A549 (cell line): ENCODE measurements around the gene PPL. TPM values are rescaled to one million over a fixed set of nuclear protein-coding genes. Genes with fewer than 3 reads are reported as not detected.

ENCODE experiments used
- ATAC-seq, 2 experiments: fragments of 200-7000 bp in 1 of 2; fragments of >200 bp in 1 of 2; cut with Nextera tagmentation in 1 of 2; cut with Tn5 transposase in 1 of 2; 3 replicates each; pipeline versions ENCODE4 v1.8.0 to v1.9.1; 2018 to 2020; ENCODE audit warnings: mild to moderate bottlenecking in 1 of 2, moderate library complexity in 1 of 2
- CTCF ChIA-PET: fragments of 300-600 bp; sonication (Branson Sonifier 250); formaldehyde crosslinking; extraction: SDS; loops from one replicate; lab custom pipeline; 2021; ENCODE audit warnings: antibody characterized with exemption, inconsistent platforms; lab: Yijun Ruan, JAX
- POLR2A ChIA-PET: fragments of 350-600 bp; formaldehyde crosslinking; extraction: SDS; loops from one replicate; lab custom pipeline; 2021; ENCODE audit warnings: antibody characterized with exemption, inconsistent platforms; lab: Yijun Ruan, JAX
- DNase-seq, 2 experiments: peaks; one replicate each; pipeline versions ENCODE4 v3.0.0 to v3.0.0-alpha.2; 2011 to 2016; ENCODE audit warnings: low read depth in 1 of 2, low spot score in 1 of 2
- FAIRE-seq: peaks from 2 replicates; lab custom pipeline; 2011; peaks lifted over from hg19 to GRCh38; lab: Jason Lieb, UNC
- H3K27ac ChIP-seq, 2 experiments: fragments of >200 bp; sonication (Bioruptor Twin); formaldehyde crosslinking; 3 replicates each; pipeline ENCODE4 v1.5.1; 2016 to 2017
- H3K4me1 ChIP-seq: fragments of >200 bp; sonication (Bioruptor Twin); formaldehyde crosslinking; 3 replicates; pipeline ENCODE4 v1.6.1; 2016
- H3K4me2 ChIP-seq: fragments of >200 bp; sonication (Bioruptor Twin); formaldehyde crosslinking; 3 replicates; pipeline ENCODE4 v1.6.1; 2016
- H3K4me3 ChIP-seq: fragments of >200 bp; sonication (Bioruptor Twin); formaldehyde crosslinking; 3 replicates; pipeline ENCODE4 v1.5.1; 2016
- H3K9me3 ChIP-seq: fragments of >200 bp; sonication (Bioruptor Twin); formaldehyde crosslinking; 3 replicates; pipeline ENCODE4 v1.6.1; 2016
- CHD4 ChIP-seq: fragments of 200-600 bp; sonication (generic); IDR thresholded peaks from 2 replicates; pipeline ENCODE4 v1.6.1; 2016; ENCODE audit warnings: antibody characterized with exemption, mild to moderate bottlenecking, borderline replicate concordance
- EHMT2 ChIP-seq: fragments of 200-600 bp; sonication (generic); IDR thresholded peaks from 2 replicates; pipeline ENCODE4 v1.6.1; 2016; ENCODE audit warnings: antibody characterized with exemption, low read depth, mild to moderate bottlenecking, moderate library complexity
- ESRRA ChIP-seq: fragments of 150-350 bp; IDR thresholded peaks from 2 replicates; pipeline ENCODE4 v1.6.1; 2014; ENCODE audit warnings: mild to moderate bottlenecking, low read length, borderline replicate concordance
- FOSL2 ChIP-seq, 2 experiments: fragments of 450-650 bp in 1 of 2; fragments of >200 bp in 1 of 2; sonication (Bioruptor Twin) in 1 of 2; formaldehyde crosslinking; IDR thresholded peaks; 2 replicates each; pipeline versions ENCODE4 v1.5.0 to v1.6.1; 2016 to 2020; ENCODE audit warnings: mild to moderate bottlenecking in 1 of 2, moderate library complexity in 1 of 2
- JUN ChIP-seq, 2 experiments: fragments of >200 bp; sonication (Bioruptor Twin); formaldehyde crosslinking; IDR thresholded peaks; 2 replicates in 1 of 2; 3 replicates in 1 of 2; pipeline ENCODE4 v1.6.1; 2016 to 2017
- JUNB ChIP-seq: fragments of >200 bp; sonication (Bioruptor Twin); formaldehyde crosslinking; IDR thresholded peaks from 2 replicates; pipeline ENCODE4 v1.6.1; 2016
- NFE2L2 ChIP-seq: fragments of 150-350 bp; conservative IDR thresholded peaks from 2 replicates; pipeline ENCODE4 v1.6.1; 2014; ENCODE audit warnings: low read length
- NPAS2 ChIP-seq: fragments of 250-450 bp; sonication (Bioruptor Pico); IDR thresholded peaks from 2 replicates; pipeline ENCODE4 v1.8.0; 2022; ENCODE audit warnings: mild to moderate bottlenecking, moderate library complexity, borderline replicate concordance
- NR3C1 ChIP-seq: fragments of >200 bp; sonication (Bioruptor Twin); formaldehyde crosslinking; IDR thresholded peaks from 3 replicates; pipeline ENCODE4 v1.6.1; 2017
- PHF8 ChIP-seq: fragments of 200-600 bp; sonication (generic); IDR thresholded peaks from 2 replicates; pipeline ENCODE4 v1.6.1; 2016; ENCODE audit warnings: low read depth, mild to moderate bottlenecking, antibody characterized with exemption, moderate library complexity, borderline replicate concordance
- POLR2A ChIP-seq: IDR thresholded peaks from 2 replicates; pipeline ENCODE4 v1.6.1; 2012; ENCODE audit warnings: mild to moderate bottlenecking, low read length
- RARB ChIP-seq: fragments of 250-450 bp; sonication (Bioruptor Pico); IDR thresholded peaks from 2 replicates; pipeline ENCODE4 v1.8.0; 2021; ENCODE audit warnings: mild to moderate bottlenecking, moderate library complexity
- ZC3H11A ChIP-seq: fragments of 450-650 bp; IDR thresholded peaks from 2 replicates; pipeline ENCODE4 v1.6.1; 2014; ENCODE audit warnings: antibody characterized with exemption, mild to moderate bottlenecking
- ZSCAN20 ChIP-seq: fragments of 250-450 bp; sonication (Bioruptor Pico); IDR thresholded peaks from 2 replicates; pipeline ENCODE4 v1.8.0; 2022; ENCODE audit warnings: mild to moderate bottlenecking, moderate library complexity
- WGBS: methylation state at CpG from one replicate; pipeline ENCODE4 v1.1.6; 2017; ENCODE audit errors: missing lambda C conversion rate; 5-methylcytosine and 5-hydroxymethylcytosine counted together
- polyA plus RNA-seq, 4 experiments: library from polyadenylated mRNA; depleted of rRNA in 3 of 4; stranded (reverse); fragments of >200 nt; fragmentation: RNase III in 1 of 4; extraction: RNeasy Plus Mini Kit Qiagen cat#74134 plus additional on column Dnase treatment in 1 of 4; gene quantifications; 2 replicates in 3 of 4; 3 replicates in 1 of 4; pipeline ENCODE4 v1.2.3, GENCODE V29; 2011 to 2017
- TF ChIP-seq, protein P1 (sequence below): IDR thresholded peaks from 2 replicates; pipeline ENCODE4 v1.6.1; 2012

PPL gene
- polyA plus RNA-seq, 2 of the 4 experiments (the other 2 are of a cell fraction): 1.8 to 2.6 TPM

DNA sequence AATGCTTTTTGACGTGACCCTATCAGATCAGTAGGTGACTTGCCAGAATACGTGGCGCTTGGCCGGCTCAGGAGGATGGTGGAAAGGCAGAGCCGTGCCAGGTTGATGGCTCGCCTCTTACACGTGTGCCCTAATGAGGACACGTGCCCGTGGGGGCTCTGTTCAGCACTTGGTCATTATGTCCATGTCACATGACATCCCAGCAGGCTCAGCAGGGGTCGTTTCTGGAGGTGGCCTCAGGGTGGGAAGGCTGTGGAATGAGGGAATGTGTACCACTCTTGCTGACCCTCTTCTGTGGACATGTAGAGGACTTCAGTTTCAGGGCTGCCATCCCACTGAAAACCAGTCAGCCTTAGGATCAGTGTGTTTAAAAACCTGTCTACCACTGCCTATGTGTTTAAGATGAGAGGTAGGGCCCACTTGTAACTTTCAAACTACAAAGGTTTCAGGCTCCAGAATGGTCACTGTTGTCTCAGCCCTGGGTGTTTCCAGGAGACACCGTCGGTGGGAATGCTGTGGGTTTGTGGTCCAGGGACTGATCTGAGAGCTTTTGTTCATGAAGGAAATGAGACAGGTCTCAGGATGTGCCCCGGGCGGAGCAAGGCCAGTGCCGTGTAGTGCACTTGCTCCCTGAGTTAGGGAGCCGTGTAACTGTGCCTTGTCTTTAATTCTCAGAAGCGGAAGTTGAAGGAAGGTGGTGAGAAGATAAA, 77.6 kb downstream of the PPL start:
- no peak overlapping the region for H3K4me2 ChIP-seq
- CTCF ChIA-PET: interaction anchor here (1.0 to 1.3 kb wide), 2 partner anchors 8 to 77 kb away, joined by 3 read pairs; no protein-coding TSS in a partner anchor
- no peaks in the 10 kb centered on the region for H3K9me3 ChIP-seq
- 86% methylated on average over 17 of the region's 17 CpGs for WGBS
- POLR2A ChIA-PET: no interaction called here
- no peak overlapping the region for H3K27ac ChIP-seq
- no peak overlapping the region for H3K4me3 ChIP-seq
- ATAC-seq: no peak
- no peaks in the 10 kb centered on the region for H3K4me1 ChIP-seq
- TF ChIP-seq, protein P1, sequence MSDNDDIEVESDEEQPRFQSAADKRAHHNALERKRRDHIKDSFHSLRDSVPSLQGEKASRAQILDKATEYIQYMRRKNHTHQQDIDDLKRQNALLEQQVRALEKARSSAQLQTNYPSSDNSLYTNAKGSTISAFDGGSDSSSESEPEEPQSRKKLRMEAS: no peak
- FAIRE-seq: no peak
- no peak for DNase-seq

DNA sequence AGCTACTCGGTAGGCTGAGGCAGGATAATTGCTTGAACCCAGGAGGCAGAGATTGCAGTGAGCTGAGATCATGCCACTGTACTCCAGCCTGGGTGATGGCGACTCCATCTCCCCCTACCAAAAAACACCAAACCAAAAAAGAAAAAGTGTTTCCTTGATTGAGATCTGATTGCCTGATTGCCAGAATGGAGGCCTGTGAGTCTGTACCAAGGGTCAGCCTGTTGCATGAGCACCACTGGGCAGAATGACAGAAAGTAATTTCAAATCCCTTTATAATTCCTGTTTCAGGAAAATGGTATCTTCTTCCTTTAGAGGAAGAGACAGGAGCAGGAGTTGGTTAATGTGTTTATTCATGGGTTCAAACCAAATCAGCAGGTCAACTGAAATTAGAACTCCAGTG, 81.1 kb downstream of the PPL start:
- no peak overlapping the region for H3K4me3 ChIP-seq
- ChIA-PET POLR2A (no interaction called here), CTCF (interaction anchor here (0.6 kb wide), 1 partner anchor 101 kb away, joined by 3 read pairs; no protein-coding TSS in a partner anchor)
- ATAC-seq (no peak), DNase-seq (no peak), FAIRE-seq (no peak)
- 91% methylated on average over 2 of the region's 2 CpGs for WGBS
- TF ChIP-seq JUNB (no peak), POLR2A (no peak), CHD4 (no peak), NFE2L2 (no peak)
- TF ChIP-seq, protein P1: no peak
- H3K4me2 ChIP-seq: no peak overlapping the region
- H3K4me1 ChIP-seq: peaks cover 18% of the 10 kb centered on the region
- H3K27ac ChIP-seq: no peak overlapping the region
- H3K9me3 ChIP-seq: no peaks in the 10 kb centered on the region

- no peak for DNase-seq
- POLR2A ChIA-PET: no interaction called here
- no peak for FAIRE-seq
- no peaks in the 10 kb centered on the region for H3K9me3 ChIP-seq
- TF ChIP-seq NPAS2 (CRISPR knock-in tag): no peak
- no peak for TF ChIP-seq NR3C1
- no peak for TF ChIP-seq ZC3H11A
- no peak for TF ChIP-seq RARB (CRISPR knock-in tag)
- no peak for TF ChIP-seq ESRRA
- TF ChIP-seq JUN (IDR thresholded peaks at IDR 0.05): no peak
- TF ChIP-seq ZSCAN20 (CRISPR knock-in tag): no peak
- no peak for TF ChIP-seq PHF8
- TF ChIP-seq EHMT2: no peak
- TF ChIP-seq, all 56 proteins: peak for 0
- no peak overlapping the region for H3K4me3 ChIP-seq
- no peak overlapping the region for H3K27ac ChIP-seq
- ATAC-seq: no peak
- H3K4me2 ChIP-seq: no peak overlapping the region
- WGBS: 86% methylated on average over 5 of the region's 5 CpGs
- peaks cover 22% of the 10 kb centered on the region for H3K4me1 ChIP-seq
- CTCF ChIA-PET: interaction anchor here (0.6 kb wide), 1 partner anchor 101 kb away, joined by 3 read pairs; no protein-coding TSS in a partner anchor
These were observed 81.6 kb downstream of the PPL start for GRCh38 chr16:4855371-4855770.

DNA sequence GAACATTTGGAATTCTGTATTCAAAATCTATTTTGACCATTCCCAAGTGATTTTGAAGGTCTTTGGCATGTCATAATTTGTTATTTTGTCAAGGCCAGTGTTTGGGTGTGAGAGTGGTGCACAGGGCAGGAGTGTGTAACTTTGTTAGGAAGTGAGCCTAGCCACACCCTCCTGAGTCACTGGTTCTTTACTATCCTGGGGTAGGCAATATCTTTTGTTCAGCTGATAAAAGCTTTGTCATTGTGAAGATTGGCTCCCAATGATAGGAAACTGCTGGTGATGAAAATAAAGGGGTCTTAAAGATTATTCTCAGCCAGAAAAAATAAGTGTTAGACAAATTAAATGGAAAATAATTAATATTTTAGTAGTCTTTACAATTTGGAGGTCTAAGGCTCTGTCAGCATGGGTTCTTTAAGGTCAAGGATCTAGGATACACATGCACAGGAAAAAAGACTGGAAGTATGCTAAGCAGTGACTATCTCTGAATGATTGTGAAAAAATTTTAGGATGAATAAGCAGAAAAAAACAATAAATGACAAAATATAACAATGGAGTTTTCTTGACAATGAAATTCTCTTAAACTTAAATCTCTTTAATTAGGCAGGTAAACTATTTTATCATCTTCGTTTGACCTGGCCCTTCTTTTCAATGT, 84.6 kb downstream of the PPL start:
- DNase-seq: peak; percentile 27 to 51
- 72% methylated on average over 1 of the region's 1 CpG for WGBS
- peak overlapping the region; percentile 29 to 42; a peak in 3 of 6 replicates for H3K27ac ChIP-seq

More for the DNA sequence above, 84.6 kb downstream of the PPL start:
- no peaks in the 10 kb centered on the region for H3K9me3 ChIP-seq
- ATAC-seq (no peak), FAIRE-seq (no peak)
- ChIA-PET CTCF (interaction anchor here (0.7 kb wide), 1 partner anchor 104 kb away, joined by 3 read pairs; no protein-coding TSS in a partner anchor), POLR2A (no interaction called here)
- no peak for TF ChIP-seq ZC3H11A
- TF ChIP-seq FOSL2 (IDR thresholded peaks at IDR 0.05): no peak
- 0 out of 2 replicates have a peak, but pooled peaks have one; percentile 18 for TF ChIP-seq FOSL2 (CRISPR knock-in tag; IDR thresholded peaks at IDR 0.05)
- no peak for TF ChIP-seq POLR2A
- H3K4me3 ChIP-seq: no peak overlapping the region
- peak overlapping the region; percentile 59 for H3K4me2 ChIP-seq
- H3K4me1 ChIP-seq: peaks cover 41% of the 10 kb centered on the region
